Suprapubic skin (tissue), 4 donors: ENCODE data around the gene CPNE7. TPM values are rescaled to one million over a fixed set of nuclear protein-coding genes. Genes with fewer than 3 reads are reported as not detected.
A peak's percentile ranks its signal among the peaks of the same experiment; 100 is the strongest.

Experiments
- DNase-seq, 2 donors: peaks; one replicate each; pipeline ENCODE4 v3.0.0-alpha.2; 2019; ENCODE audit warnings: low spot score in 2 of 2
- H3K27ac ChIP-seq: fragments of 200-600 bp; sonication (generic); one replicate; pipeline ENCODE4 v1.5.1; 2019
- H3K27me3 ChIP-seq: fragments of 200-600 bp; sonication (generic); one replicate; pipeline ENCODE4 v1.5.1; 2019
- H3K36me3 ChIP-seq: fragments of 200-600 bp; sonication (generic); one replicate; pipeline ENCODE4 v1.5.1; 2019
- H3K4me1 ChIP-seq: fragments of 200-600 bp; sonication (generic); one replicate; pipeline ENCODE4 v1.5.1; 2019
- H3K4me3 ChIP-seq: fragments of 200-600 bp; sonication (generic); one replicate; pipeline ENCODE4 v1.5.1; 2019; ENCODE audit warnings: mild to moderate bottlenecking
- H3K9me3 ChIP-seq: fragments of 200-600 bp; sonication (generic); one replicate; pipeline ENCODE4 v1.5.1; 2019
- EP300 ChIP-seq: sonication (generic); formaldehyde crosslinking; IDR thresholded peaks from one replicate; pipeline ENCODE4 v1.6.1; 2017; ENCODE audit warnings: antibody characterized with exemption
- POLR2A ChIP-seq, 2 donors: fragments of 450-650 bp; IDR thresholded peaks; one replicate each; pipeline ENCODE4 v1.6.1; 2017; ENCODE audit warnings: antibody characterized with exemption in 2 of 2, mild to moderate bottlenecking in 2 of 2, moderate library complexity in 2 of 2
- POLR2AphosphoS5 ChIP-seq, 3 donors: sonication (generic); formaldehyde crosslinking; IDR thresholded peaks; one replicate each; pipeline ENCODE4 v1.6.1; 2017; ENCODE audit warnings: antibody characterized with exemption in 3 of 3
- WGBS: methylation state at CpG from one replicate; pipeline ENCODE4 v1.1.5; 2018; 5-methylcytosine and 5-hydroxymethylcytosine counted together
- total RNA-seq, 4 donors: library from RNA; depleted of rRNA; stranded (reverse); fragments of >200 nt; gene quantifications; one replicate each; pipeline ENCODE4 v1.1.0, GENCODE V29; 2016
- TF ChIP-seq, protein P1 (sequence below), 2 donors: fragments of 200-600 bp in 1 of 2; fragments of 450-650 bp in 1 of 2; sonication (generic) in 1 of 2; IDR thresholded peaks; one replicate each; pipeline ENCODE4 v1.5.1; 2016 to 2019; ENCODE audit warnings: antibody characterized with exemption in 2 of 2, mild to moderate bottlenecking in 1 of 2, moderate library complexity in 1 of 2

The CPNE7 gene
- total RNA-seq, 4 donors from 2014 or later: 0.51 to 12.9 (median 2.9) TPM; not detected in 1

DNA sequence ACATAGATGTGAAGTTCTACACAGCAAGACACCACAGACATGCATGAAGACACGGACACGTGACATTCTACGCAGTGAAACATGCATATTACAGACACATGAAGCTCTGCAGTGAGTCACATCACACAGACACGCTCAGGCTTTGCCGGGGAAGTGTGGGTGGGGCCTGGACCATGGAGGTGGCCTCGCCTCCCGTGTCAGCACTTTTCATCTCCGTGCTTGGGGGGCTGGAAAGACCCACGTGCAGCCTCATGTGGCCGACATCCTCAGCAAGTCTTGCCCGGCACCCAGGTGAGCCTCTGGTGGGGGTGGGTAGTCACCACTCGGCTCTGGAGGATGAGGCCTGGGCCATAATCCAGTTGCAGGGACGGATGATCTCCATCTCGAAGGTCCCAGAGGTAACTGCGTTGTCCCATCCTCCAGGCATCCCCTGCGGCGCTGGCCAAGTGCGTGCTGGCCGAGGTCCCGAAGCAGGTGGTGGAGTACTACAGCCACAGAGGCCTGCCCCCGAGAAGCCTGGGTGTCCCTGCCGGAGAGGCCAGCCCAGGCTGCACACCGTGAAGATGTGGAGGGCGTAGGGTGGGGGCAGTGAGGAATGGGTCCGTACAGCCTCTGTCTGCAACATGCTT is 20.6 kb downstream of the CPNE7 start:
- WGBS: no CpG with 5 or more reads among the region's 25 CpGs
- TF ChIP-seq, protein P1, sequence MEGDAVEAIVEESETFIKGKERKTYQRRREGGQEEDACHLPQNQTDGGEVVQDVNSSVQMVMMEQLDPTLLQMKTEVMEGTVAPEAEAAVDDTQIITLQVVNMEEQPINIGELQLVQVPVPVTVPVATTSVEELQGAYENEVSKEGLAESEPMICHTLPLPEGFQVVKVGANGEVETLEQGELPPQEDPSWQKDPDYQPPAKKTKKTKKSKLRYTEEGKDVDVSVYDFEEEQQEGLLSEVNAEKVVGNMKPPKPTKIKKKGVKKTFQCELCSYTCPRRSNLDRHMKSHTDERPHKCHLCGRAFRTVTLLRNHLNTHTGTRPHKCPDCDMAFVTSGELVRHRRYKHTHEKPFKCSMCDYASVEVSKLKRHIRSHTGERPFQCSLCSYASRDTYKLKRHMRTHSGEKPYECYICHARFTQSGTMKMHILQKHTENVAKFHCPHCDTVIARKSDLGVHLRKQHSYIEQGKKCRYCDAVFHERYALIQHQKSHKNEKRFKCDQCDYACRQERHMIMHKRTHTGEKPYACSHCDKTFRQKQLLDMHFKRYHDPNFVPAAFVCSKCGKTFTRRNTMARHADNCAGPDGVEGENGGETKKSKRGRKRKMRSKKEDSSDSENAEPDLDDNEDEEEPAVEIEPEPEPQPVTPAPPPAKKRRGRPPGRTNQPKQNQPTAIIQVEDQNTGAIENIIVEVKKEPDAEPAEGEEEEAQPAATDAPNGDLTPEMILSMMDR (IDR thresholded peaks at IDR 0.05): no peak
- TF ChIP-seq POLR2AphosphoS5 (IDR thresholded peaks at IDR 0.05): no peak
- no peak for TF ChIP-seq POLR2A (IDR thresholded peaks at IDR 0.05)
- TF ChIP-seq EP300: no peak
- DNase-seq: no peak
- H3K9me3 ChIP-seq: no peaks in the 10 kb centered on the region
- H3K27ac ChIP-seq: no peak overlapping the region
- H3K27me3 ChIP-seq: no peaks in the 10 kb centered on the region
- H3K4me1 ChIP-seq: peaks cover 5% of the 10 kb centered on the region
- H3K36me3 ChIP-seq: no peaks in the 10 kb centered on the region
- H3K4me3 ChIP-seq: no peak overlapping the region

DNA sequence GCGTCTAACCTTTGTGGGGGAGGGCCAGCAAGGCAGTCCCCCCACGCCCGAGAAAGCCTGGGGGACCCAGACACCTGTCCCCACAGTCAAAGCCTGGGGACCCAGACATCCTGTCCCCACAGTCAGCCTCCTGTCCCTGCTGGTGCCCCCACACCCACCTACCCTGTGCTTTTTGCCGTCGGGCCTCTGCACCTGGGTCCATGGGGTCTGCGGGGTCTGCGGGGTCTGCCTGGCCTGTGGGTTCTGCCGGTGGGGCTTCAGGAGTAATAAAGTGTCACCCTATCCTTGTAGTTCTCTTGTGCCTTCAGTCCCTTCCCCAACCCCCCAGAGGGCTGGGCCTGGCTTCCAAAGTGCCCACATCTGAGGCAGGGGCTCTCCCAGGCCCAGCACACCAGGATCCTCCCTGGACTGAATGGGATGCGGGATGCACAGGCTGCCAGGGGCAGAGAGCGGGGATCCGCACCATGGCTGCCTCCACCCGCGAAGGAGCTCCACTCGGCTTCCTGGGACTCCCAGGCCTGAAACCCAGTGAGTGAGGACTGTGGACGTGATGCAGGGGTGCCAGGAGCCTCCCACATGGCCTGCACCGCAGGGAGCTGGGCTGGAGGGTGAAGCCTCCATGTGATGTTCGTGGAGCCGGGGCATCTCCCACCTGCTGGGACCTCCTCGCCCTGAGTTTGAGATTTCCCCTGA is 21.5 kb downstream of the CPNE7 start:
- H3K4me1 ChIP-seq: peaks cover 9% of the 10 kb centered on the region
- TF ChIP-seq EP300: no peak
- TF ChIP-seq POLR2AphosphoS5 (IDR thresholded peaks at IDR 0.05): no peak
- TF ChIP-seq, protein P1 (IDR thresholded peaks at IDR 0.05): no peak
- no peak for TF ChIP-seq POLR2A (IDR thresholded peaks at IDR 0.05)
- H3K27ac ChIP-seq: no peak overlapping the region
- WGBS: 83% methylated on average over 17 of the region's 19 CpGs
- DNase-seq: no peak
- no peak overlapping the region for H3K4me3 ChIP-seq
- no peaks in the 10 kb centered on the region for H3K27me3 ChIP-seq
- no peaks in the 10 kb centered on the region for H3K9me3 ChIP-seq
- H3K36me3 ChIP-seq: no peaks in the 10 kb centered on the region

DNA sequence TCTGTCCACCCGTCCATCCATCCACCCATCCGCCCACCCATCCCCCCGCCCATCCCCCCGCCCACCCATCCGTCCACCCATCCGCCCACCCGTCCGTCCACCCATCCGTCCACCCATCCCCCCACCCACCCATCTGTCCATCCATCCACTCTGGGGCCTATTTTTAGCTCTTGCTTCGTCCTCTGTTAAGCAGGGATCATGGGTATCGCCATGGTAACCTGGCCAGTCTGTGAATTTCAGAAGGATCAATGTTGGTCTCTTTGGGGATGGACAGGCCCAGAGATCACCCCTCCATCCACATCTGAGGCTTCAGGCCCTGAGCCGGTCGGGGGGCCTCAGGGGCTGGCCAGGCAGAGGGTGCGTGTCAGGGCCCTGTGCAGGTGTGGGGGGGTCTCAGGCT is 22.6 kb downstream of the CPNE7 start:
- Histone ChIP-seq H3K4me1 (peaks cover 20% of the 10 kb centered on the region), H3K36me3 (no peaks in the 10 kb centered on the region), H3K27ac (no peak overlapping the region), H3K9me3 (no peaks in the 10 kb centered on the region), H3K4me3 (no peak overlapping the region), H3K27me3 (peaks cover 6% of the 10 kb centered on the region)
- no peak for DNase-seq
- 59% methylated on average over 6 of the region's 14 CpGs for WGBS
- no peak for TF ChIP-seq POLR2AphosphoS5 (IDR thresholded peaks at IDR 0.05)
- no peak for TF ChIP-seq EP300
- TF ChIP-seq, protein P1 (IDR thresholded peaks at IDR 0.05): no peak
- TF ChIP-seq POLR2A (IDR thresholded peaks at IDR 0.05): no peak

DNA sequence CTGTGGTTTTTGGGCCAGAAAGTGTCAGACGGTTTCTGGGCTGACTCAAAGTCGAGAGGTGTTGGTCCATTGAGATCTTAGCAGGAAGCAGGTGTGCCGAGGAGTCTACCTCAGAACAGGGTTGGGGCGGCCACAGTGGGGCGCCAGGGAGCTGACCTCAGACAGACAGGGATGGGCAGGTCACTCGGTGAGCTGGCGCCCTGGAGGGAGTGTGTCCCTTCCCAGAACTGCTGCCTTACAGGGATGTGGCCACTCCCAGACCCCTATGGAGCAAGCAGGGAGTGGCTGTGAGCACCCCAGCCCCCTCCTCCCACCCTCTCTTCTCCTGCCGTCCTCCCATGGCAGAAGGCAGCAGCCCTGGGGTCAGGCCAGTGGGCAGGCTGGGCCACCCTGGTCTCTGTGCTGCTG is 23.9 kb downstream of the CPNE7 start:
- TF ChIP-seq POLR2A (IDR thresholded peaks at IDR 0.05) (no peak), EP300 (no peak), POLR2AphosphoS5 (IDR thresholded peaks at IDR 0.05) (no peak)
- TF ChIP-seq, protein P1 (IDR thresholded peaks at IDR 0.05): no peak
- Histone ChIP-seq H3K4me1 (peaks cover 21% of the 10 kb centered on the region), H3K4me3 (no peak overlapping the region), H3K36me3 (no peaks in the 10 kb centered on the region), H3K27ac (no peak overlapping the region), H3K9me3 (no peaks in the 10 kb centered on the region), H3K27me3 (peaks cover 8% of the 10 kb centered on the region)
- WGBS: 53% methylated on average over 3 of the region's 8 CpGs
- DNase-seq: peak in 1 of 2 donors; percentile 55

DNA sequence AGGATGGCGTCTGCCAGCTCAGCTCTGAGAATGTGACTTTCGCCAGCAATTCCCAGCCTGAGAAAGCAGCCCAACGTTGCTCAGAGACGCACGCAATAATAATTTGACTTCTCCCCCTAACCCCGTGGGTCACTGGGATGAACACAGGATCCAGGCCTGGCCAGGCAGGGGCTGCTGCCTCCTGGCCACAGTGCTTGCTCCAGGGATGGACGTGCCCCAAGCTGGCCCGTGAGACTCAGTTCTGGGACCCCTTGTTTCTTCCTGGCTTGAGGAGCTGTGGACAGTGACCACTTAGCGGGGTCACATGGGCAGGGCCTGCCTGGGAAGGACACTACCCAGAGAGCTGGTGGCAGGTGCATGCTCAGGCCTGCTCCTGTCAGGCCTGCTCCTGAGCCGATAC is 24.3 kb downstream of the CPNE7 start:
- H3K9me3 ChIP-seq: no peaks in the 10 kb centered on the region
- H3K36me3 ChIP-seq: no peaks in the 10 kb centered on the region
- H3K4me1 ChIP-seq: peaks cover 21% of the 10 kb centered on the region
- TF ChIP-seq, protein P1 (IDR thresholded peaks at IDR 0.05): no peak
- no peak for TF ChIP-seq POLR2A (IDR thresholded peaks at IDR 0.05)
- no peak for TF ChIP-seq EP300
- no peak for TF ChIP-seq POLR2AphosphoS5 (IDR thresholded peaks at IDR 0.05)
- H3K27me3 ChIP-seq: peaks cover 11% of the 10 kb centered on the region
- no peak overlapping the region for H3K4me3 ChIP-seq
- DNase-seq: no peak
- H3K27ac ChIP-seq: no peak overlapping the region
- WGBS: 71% methylated on average over 7 of the region's 10 CpGs
